HG03342 (cell line): ENCODE data around the gene CD101.

Source experiments
- ATAC-seq: cut with Tn5 transposase; IDR thresholded peaks from one replicate; pipeline ENCODE4 v1.9.1; 2021; ENCODE audit warnings: mild to moderate bottlenecking, moderate library complexity; ENCODE audit not compliant: unreplicated experiment

Gene CD101

DNA sequence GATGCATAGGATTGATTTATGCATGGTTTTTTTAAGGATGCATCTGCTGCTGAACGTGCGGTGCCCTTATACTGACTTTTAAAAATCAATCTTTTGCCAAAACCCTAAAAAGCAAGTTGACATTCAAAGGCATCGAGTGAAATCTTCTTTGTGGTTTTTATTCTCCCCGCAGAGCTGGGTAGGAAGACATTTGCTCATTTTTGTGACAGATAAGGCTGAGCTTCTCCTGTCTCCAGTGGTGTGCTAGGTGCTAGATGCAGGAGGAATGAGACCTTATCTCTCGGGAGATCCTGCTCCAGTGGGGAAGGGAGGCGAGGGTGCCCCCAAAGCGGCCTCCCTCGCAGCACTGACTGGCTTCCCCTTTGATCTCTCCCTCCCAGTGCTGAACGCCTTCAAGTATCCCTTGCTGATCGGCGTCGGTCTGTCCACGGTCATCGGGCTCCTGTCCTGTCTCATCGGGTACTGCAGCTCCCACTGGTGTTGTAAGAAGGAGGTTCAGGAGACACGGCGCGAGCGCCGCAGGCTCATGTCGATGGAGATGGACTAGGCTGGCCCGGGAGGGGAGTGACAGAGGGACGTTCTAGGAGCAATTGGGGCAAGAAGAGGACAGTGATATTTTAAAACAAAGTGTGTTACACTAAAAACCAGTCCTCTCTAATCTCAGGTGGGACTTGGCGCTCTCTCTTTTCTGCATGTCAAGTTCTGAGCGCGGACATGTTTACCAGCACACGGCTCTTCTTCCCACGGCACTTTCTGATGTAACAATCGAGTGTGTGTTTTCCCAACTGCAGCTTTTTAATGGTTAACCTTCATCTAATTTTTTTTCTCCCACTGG, 14.9 kb upstream of the CD101 start:
- no peak for ATAC-seq

- no peak for ATAC-seq
Observed at GRCh38 chr1:116987256-116987555, 14.4 kb upstream of the CD101 start.

- no peak for ATAC-seq
Observed at GRCh38 chr1:116988248-116988647, 13.3 kb upstream of the CD101 start.

- ATAC-seq, result no peak
Observed at GRCh38 chr1:116988908-116989307, 12.7 kb upstream of the CD101 start.

- ATAC-seq, result no peak
Observed at GRCh38 chr1:116989835-116990234, 11.7 kb upstream of the CD101 start.

- ATAC-seq, result no peak
Observed at GRCh38 chr1:116990612-116991151, 10.9 kb upstream of the CD101 start.

DNA sequence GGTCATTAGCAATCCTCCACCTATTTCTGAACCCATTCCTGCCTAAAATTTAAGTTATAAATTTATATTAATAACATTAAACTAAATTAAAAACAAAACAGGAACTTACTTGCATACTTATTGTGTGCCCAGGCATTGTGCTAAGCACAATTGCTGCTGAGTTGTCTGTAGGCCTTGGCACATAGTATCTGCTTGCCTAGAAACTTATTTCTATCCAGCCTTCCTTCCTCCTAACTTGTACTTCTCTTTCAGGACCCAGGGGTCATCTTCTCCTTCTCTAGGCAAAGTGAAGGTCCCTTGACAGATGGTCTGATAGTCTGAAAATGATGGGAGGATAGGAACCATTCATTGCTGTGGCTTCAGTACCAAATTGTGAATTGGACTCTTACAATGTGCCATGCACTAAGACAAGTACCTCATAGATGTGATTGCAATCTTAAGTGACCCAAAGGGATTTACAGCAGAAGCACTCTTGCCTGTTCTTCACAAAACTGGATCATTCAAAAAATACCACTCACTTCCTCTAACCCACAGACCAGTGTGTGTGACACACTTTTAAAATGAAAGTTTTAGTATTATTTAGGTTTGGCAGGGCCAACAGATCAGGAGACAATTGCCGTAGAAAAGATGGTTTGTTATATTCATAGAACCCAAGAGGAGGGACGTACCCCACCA, 10.3 kb upstream of the CD101 start:
- ATAC-seq, result no peak

DNA sequence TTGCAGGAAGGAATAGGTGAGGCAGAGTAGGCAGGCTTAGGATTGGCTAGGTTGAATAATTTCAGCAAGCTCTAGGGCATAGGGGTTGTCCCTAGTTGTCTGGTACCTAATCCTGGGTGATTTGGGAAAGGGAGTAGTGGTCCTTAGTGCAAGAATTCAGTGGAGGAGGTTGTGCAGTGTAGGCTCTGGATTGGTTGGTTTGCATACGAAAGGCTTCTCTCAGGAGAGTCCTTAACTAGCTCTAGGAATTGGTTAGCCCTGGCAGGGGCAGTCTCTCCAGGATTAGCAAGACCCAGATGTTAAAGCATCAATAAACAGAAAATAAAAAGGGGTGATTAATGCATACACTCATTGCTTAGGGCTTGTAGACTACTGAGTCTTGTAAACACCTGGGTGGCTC, 9.6 kb upstream of the CD101 start:
- ATAC-seq, result no peak

GRCh38 chr1:116993286-116993685, 8.3 kb upstream of the CD101 start:
- no peak for ATAC-seq

GRCh38 chr1:116994411-116994810, 7.1 kb upstream of the CD101 start:
- ATAC-seq, result no peak

DNA sequence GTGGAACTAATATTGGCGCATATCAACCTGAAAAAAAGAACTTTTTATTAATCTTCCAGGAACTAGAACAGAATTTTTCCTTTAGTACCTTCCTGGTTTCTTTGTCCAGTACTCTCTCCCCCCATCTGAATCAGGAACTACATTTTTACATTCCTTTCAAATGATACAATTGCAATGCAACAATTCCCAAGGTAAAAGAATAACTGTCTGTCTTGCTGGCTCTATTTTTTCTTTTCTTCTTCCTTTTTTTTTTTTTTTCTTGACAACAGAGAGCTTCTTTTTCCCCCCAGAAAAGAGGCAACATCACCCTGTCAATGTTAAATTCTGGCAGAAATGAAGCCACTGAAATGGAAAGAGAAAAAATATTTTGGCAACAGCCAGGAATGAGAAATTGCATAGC, 4.5 kb upstream of the CD101 start:
- ATAC-seq, result no peak

DNA sequence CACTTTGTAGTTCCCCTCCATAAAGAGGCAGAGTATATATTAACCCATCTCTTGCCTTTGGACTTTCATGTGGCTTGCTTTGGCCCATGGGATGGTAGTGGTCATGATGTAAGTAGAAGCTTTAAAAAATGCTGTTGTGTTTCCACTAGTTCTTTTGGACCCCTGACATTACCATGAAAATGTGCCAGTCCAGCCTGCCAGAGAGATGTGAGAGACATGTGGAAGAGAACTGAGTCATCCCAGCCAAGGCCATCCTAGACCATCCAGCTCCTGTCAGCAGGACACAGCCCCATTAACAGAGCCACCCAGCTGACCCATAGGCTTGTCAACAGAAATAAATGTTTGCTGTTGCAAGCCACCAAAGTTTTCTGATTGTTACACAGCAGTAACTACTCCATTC, 3.9 kb upstream of the CD101 start:
- no peak for ATAC-seq

DNA sequence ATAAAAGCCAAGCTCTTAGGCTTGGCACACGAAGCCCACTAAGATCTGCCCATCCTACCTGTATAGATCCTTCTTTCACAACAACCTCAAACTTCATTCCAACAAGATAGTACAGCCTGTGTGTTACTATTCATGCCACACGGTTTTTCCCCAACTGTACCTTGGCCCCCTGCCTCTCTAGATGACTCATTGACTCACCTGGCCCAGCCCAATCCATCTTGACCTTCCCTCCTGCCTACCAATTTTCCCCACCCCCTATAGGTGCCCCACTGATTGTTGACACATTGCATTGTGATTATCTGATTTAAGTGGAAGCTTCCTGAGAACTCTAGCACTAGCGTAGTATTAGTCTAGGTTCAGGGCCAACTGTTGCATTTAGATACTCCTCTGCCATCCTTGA, 2.0 kb upstream of the CD101 start:
- ATAC-seq, result no peak

DNA sequence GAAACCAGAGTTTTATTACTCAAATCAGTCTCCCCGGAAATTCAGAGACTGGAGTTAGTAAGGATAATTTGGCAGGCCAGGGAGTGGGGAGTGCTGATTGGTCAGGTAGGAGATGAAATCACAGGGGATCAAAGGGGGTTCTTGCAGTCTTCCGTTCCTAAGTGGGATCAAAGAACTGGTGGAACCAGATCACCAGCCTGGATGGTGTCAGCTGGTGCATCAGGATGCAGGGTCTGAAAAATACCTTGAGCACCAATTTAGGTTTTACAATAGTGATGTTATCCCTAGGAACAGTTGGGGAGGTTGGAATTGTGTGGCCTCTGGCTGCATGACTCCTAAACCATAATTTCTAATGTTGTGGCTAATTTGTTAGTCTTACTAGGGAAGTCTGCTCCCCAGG, 1.4 kb upstream of the CD101 start:
- ATAC-seq, result no peak

GRCh38 chr1:117003223-117003875, 1.8 kb downstream of the CD101 start:
- ATAC-seq, result no peak

DNA sequence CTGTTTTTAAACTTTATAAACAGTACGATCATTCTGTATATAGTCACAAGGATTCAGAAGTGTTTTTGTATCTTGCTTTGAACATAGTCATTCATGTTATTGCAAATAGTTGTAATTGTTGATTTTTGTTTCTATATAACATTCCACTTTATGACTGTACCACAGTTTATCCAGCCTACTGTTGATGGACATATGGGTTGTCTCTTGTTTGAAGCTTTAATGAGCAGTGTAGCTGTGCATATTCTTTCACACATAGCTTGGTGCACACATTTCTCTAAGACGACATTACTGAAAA, 6.1 kb downstream of the CD101 start:
- no peak for ATAC-seq

GRCh38 chr1:117008656-117009055, 7.1 kb downstream of the CD101 start:
- ATAC-seq, result no peak

- ATAC-seq, result no peak
Observed at GRCh38 chr1:117009132-117009531, 7.6 kb downstream of the CD101 start.

DNA sequence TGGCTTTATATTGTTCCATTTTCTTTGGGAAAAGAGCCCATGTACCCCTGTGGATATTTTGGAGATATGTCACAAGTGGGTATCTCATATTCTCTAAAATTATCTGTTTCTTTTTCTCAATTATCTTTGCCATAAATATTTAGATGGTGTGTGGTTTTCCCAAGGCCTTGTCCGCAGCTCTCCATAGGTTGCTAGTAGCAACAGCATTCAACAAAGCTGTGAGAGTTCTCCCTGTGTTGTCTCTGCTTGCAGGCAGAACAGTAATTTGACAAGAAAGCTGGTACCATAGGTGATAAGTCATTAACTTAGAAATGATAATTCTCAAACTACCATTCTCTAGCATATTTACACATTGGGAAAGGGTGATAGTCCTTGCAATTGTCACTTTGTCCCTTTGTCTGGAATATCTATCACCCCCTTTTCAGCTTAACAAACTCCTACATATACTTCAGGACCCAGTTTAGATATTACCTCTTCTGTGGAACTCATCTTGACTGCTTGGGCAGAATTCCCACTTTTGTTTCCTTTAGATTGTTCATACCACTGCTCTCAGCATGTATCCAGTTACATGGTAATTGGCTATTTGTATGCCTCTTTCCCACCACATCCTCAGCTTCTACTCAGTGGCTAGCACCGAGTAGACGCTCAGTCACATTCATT, 8.9 kb downstream of the CD101 start:
- ATAC-seq, result no peak

- no peak for ATAC-seq
Observed at GRCh38 chr1:117011334-117011733, 9.8 kb downstream of the CD101 start.

DNA sequence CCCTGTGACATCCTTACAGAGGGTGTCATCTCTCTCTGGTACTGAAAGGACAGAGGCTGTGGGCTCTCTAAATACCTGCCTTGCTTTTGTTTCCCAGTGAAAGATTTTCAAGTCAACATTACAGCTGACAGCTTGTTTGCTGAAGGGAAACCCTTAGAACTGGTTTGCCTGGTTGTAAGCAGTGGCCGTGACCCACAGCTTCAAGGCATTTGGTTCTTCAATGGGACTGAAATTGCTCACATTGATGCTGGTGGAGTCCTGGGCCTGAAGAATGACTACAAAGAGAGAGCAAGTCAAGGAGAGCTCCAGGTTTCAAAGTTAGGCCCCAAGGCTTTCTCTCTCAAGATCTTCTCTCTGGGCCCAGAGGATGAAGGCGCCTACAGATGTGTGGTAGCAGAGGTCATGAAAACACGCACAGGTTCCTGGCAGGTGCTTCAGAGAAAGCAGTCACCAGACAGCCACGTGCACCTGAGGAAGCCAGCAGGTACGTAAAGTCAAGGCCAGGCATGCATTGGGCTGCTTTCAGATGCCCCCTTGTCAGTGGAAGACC, 11.8 kb downstream of the CD101 start:
- no peak for ATAC-seq
